Choroid plexus epithelial cell (primary cell): ENCODE data around the gene CLIC3.

Source experiments
- DNase-seq: peaks from one replicate; pipeline ENCODE4 v3.0.0-alpha.2; 2010; ENCODE audit warnings: low read depth
- H3K4me3 ChIP-seq: 2 replicates; pipeline ENCODE4 v1.5.1; 2011; ENCODE audit warnings: low read depth, mild to moderate bottlenecking, control low read depth, low read length, moderate library complexity
- CTCF ChIP-seq: conservative IDR thresholded peaks from 2 replicates; pipeline ENCODE4 v1.5.1; 2011; ENCODE audit warnings: low read depth, mild to moderate bottlenecking, control low read depth, inconsistent platforms, low read length, moderate library complexity

The CLIC3 gene

DNA sequence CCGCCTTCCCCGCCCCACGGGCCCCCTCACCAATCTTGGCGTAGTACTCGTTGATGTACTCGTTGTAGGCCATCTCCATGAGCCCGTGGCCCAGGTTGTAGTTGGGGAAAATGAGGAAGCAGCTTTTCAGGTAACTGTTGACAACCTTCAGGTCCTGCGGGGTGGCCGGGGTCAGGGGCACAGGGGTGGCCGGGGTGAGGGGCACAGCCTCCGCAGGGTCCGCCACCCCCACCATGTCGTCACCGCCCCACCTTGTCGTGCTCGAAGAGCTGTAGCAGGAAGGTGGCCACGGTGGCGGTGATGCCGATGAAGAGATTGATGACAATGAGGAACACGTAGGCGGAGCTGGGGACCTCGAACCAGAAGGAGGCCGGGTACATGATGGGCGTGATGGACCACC lies 14.8 kb upstream of the CLIC3 start:
- no peak for TF ChIP-seq CTCF
- H3K4me3 ChIP-seq: no peak overlapping the region
- DNase-seq: no peak

- no peak for TF ChIP-seq CTCF
- DNase-seq: no peak
Observed at GRCh38 chr9:137009938-137010732, 13.8 kb upstream of the CLIC3 start.

GRCh38 chr9:137009217-137009616 lies 12.8 kb upstream of the CLIC3 start:
- no peak for DNase-seq
- H3K4me3 ChIP-seq: no peak overlapping the region
- TF ChIP-seq CTCF: no peak

More at GRCh38 chr9:137009938-137010732, 13.8 kb upstream of the CLIC3 start:
- H3K4me3 ChIP-seq: no peak overlapping the region

DNA sequence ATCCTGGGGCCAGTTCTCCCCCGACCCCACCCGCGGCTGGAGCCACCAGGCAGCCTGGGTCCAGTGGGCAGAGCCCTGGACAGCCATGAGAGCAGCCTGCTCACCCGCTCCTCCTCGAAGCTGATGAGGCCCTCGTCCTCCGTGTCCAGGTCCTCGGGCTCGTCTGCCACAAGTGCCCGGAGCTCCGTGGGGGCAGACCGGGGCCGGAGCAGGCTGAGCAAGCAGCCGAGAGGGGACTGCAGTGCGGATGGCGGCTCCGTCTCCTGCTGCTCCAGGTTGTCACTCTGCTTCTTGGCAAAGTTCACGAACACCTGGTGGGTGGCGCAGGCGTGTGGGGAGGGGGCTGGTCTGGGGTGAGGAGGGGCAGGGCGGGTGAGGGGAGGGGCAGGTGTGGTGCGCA lies 11.9 kb upstream of the CLIC3 start:
- no peak for DNase-seq
- no peak for TF ChIP-seq CTCF
- H3K4me3 ChIP-seq: no peak overlapping the region

- no peak overlapping the region for H3K4me3 ChIP-seq
- TF ChIP-seq CTCF: no peak
- DNase-seq: no peak
Observed at GRCh38 chr9:137007816-137008270, 11.5 kb upstream of the CLIC3 start.

DNA sequence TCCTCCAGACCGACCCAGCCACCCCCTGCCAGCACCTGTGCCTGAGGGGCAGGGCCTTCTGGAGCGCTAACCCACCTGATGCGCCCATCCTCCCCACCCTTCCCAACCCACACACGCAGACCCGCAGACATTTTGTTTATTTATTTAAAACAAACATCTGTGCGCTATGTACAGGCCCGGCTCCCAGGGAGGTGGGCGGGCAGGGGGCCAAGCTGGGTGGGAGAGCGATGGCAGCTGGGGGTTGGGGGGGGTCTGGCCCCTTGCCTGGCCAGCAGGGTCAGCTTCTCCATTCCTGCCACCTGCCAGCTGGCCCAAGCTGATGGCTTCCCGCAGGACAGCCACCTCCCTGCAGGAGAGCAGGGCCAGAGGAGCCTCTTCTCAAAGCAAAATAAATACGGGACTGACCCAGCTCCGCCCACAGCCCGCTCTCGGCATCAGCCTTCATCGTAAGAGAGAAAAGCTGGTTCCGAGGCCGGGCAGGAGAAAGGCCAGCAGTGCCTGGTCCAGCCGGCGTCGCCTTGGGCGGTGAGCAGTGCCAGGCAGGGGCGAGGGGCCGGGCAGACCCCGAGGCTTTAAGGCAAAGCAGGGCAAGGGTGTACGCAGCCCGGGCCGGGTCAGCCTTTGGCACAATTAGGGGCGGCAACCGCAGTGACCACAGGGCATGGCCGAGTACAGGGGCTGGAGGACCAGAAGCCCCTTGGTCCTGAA lies 10.9 kb upstream of the CLIC3 start:
- no peak for TF ChIP-seq CTCF
- DNase-seq: peak; percentile 58
- no peak overlapping the region for H3K4me3 ChIP-seq
